ENCODE measurements around the gene PID1.

Gene PID1

GRCh38 chr2:229118927-229119326 lies 152.2 kb downstream of the PID1 start:
- no peak for TF ChIP-seq CTCF (IDR thresholded peaks at IDR 0.05; ENCODE audit: insufficient read depth, low read depth, low read length, missing control alignments)
- no peak overlapping the region for H3K4me3 ChIP-seq (ENCODE audit: low read length)
- DNase-seq (ENCODE audit: low read depth): no peak

GRCh38 chr2:229118336-229118735 lies 152.8 kb downstream of the PID1 start:
- no peak for TF ChIP-seq CTCF (IDR thresholded peaks at IDR 0.05; ENCODE audit: insufficient read depth, low read depth, low read length, missing control alignments)
- no peak for DNase-seq (ENCODE audit: low read depth)
- no peak overlapping the region for H3K4me3 ChIP-seq (ENCODE audit: low read length)

- H3K4me3 ChIP-seq (ENCODE audit: low read length): no peak overlapping the region
- DNase-seq (ENCODE audit: low read depth): no peak
- TF ChIP-seq CTCF (IDR thresholded peaks at IDR 0.05; ENCODE audit: insufficient read depth, low read depth, low read length, missing control alignments): no peak
Observed at GRCh38 chr2:229111744-229112143, 159.3 kb downstream of the PID1 start.

GRCh38 chr2:229109195-229109594 lies 161.9 kb downstream of the PID1 start:
- no peak for DNase-seq (ENCODE audit: low read depth)
- no peak overlapping the region for H3K4me3 ChIP-seq (ENCODE audit: low read length)
- no peak for TF ChIP-seq CTCF (IDR thresholded peaks at IDR 0.05; ENCODE audit: insufficient read depth, low read depth, low read length, missing control alignments)

- DNase-seq (ENCODE audit: low read depth): no peak
- TF ChIP-seq CTCF (IDR thresholded peaks at IDR 0.05; ENCODE audit: insufficient read depth, low read depth, low read length, missing control alignments): no peak
- H3K4me3 ChIP-seq (ENCODE audit: low read length): no peak overlapping the region
Observed at GRCh38 chr2:229107601-229108000, 163.5 kb downstream of the PID1 start.

GRCh38 chr2:229104974-229105387 lies 166.1 kb downstream of the PID1 start:
- H3K4me3 ChIP-seq (ENCODE audit: low read length): no peak overlapping the region
- peak; percentile 7 for DNase-seq (ENCODE audit: low read depth)
- no peak for TF ChIP-seq CTCF (IDR thresholded peaks at IDR 0.05; ENCODE audit: insufficient read depth, low read depth, low read length, missing control alignments)

GRCh38 chr2:229104025-229104424 lies 167.1 kb downstream of the PID1 start:
- TF ChIP-seq CTCF (IDR thresholded peaks at IDR 0.05; ENCODE audit: insufficient read depth, low read depth, low read length, missing control alignments): no peak
- no peak for DNase-seq (ENCODE audit: low read depth)
- no peak overlapping the region for H3K4me3 ChIP-seq (ENCODE audit: low read length)
